A673 (cell line): ENCODE measurements around the gene SDK1. TPM values are rescaled to one million over a fixed set of nuclear protein-coding genes. Genes with fewer than 3 reads are reported as not detected.

Source experiments
- BruUV-seq: library from RNA; stranded (reverse); fragments of 400-500 nt; replicated peaks from 2 replicates; lab custom pipeline; 2021; lab: Mats Ljungman, UMichigan
- CTCF ChIA-PET: fragments of 300-600 bp; sonication (Branson Sonifier 250); formaldehyde crosslinking; loops from one replicate; lab custom pipeline; 2022; ENCODE audit warnings: antibody characterized with exemption; lab: Charles Lee
- POLR2A ChIA-PET: fragments of 300-600 bp; sonication (Branson Sonifier 250); formaldehyde crosslinking; loops from one replicate; lab custom pipeline; 2022; ENCODE audit warnings: antibody characterized with exemption; ENCODE audit not compliant: low non-redundant PET; lab: Charles Lee
- DNase-seq: peaks from one replicate; pipeline ENCODE4 v3.0.0-alpha.2; 2015; ENCODE audit warnings: low spot score
- H3K27ac ChIP-seq: fragments of 200-600 bp; sonication (generic); 2 replicates; pipeline ENCODE4 v1.5.1; 2016; ENCODE audit warnings: mixed run types, low read depth, mild to moderate bottlenecking, mixed read lengths, antibody characterized with exemption, low read length; ENCODE audit not compliant: poor library complexity, severe bottlenecking
- H3K27me3 ChIP-seq: fragments of 200-600 bp; sonication (generic); replicated peaks from 2 replicates; pipeline ENCODE4 v1.6.1; 2017; ENCODE audit warnings: mixed run types, low read depth, mild to moderate bottlenecking, mixed read lengths, antibody characterized with exemption, low read length; ENCODE audit not compliant: insufficient read depth, poor library complexity
- H3K36me3 ChIP-seq: fragments of 200-600 bp; sonication (generic); 2 replicates; pipeline ENCODE4 v1.6.1; 2016; ENCODE audit warnings: mixed run types, mild to moderate bottlenecking, mixed read lengths, antibody characterized with exemption, low read length; ENCODE audit not compliant: insufficient read depth, poor library complexity, severe bottlenecking
- H3K4me1 ChIP-seq: fragments of 200-600 bp; sonication (generic); 2 replicates; pipeline ENCODE4 v1.6.1; 2017; ENCODE audit warnings: mixed run types, mild to moderate bottlenecking, mixed read lengths, antibody characterized with exemption, low read length; ENCODE audit not compliant: insufficient read depth, poor library complexity, severe bottlenecking
- H3K4me3 ChIP-seq: fragments of 200-600 bp; sonication (generic); 2 replicates; pipeline ENCODE4 v1.5.1; 2016; ENCODE audit warnings: low read depth, mixed run types, mild to moderate bottlenecking, mixed read lengths, low read length; ENCODE audit not compliant: poor library complexity, severe bottlenecking
- H3K9me3 ChIP-seq: fragments of 200-600 bp; sonication (generic); 2 replicates; pipeline ENCODE4 v1.6.1; 2016; ENCODE audit warnings: mixed run types, low read depth, mild to moderate bottlenecking, mixed read lengths, antibody characterized with exemption, low read length; ENCODE audit not compliant: poor library complexity, severe bottlenecking
- CTCF ChIP-seq: fragments of 300-800, 200-600 bp; sonication (generic); conservative IDR thresholded peaks from 2 replicates; pipeline ENCODE4 v1.5.1; 2017; ENCODE audit warnings: low read depth, mild to moderate bottlenecking, antibody characterized with exemption, low read length, moderate library complexity, mixed read lengths
- EZH2 ChIP-seq: fragments of 200-600 bp; sonication (generic); IDR thresholded peaks from 2 replicates; pipeline ENCODE4 v1.6.1; 2017; ENCODE audit warnings: borderline replicate concordance, low read depth, mild to moderate bottlenecking, mixed read lengths, antibody characterized with exemption, low read length; ENCODE audit not compliant: poor library complexity, severe bottlenecking
- intact Hi-C: fragments of 100-400 bp; cut with micrococcal nuclease; formaldehyde crosslinking; loops from one replicate; pipeline ENCODE4 v1.10.0; 2022; ENCODE audit not compliant: unreplicated experiment
- total RNA-seq: library from RNA; stranded (reverse); gene quantifications from 2 replicates; pipeline ENCODE4 v1.2.3, GENCODE V29; 2021

SDK1 gene
- total RNA-seq, 1 experiment from 2014 or later: 14.7 TPM

- Histone ChIP-seq H3K27me3 (no peaks in the 10 kb centered on the region), H3K27ac (no peak overlapping the region), H3K36me3 (no peaks in the 10 kb centered on the region), H3K4me1 (no peaks in the 10 kb centered on the region), H3K4me3 (no peak overlapping the region), H3K9me3 (peaks cover 4% of the 10 kb centered on the region)
- no peak for TF ChIP-seq CTCF
- TF ChIP-seq EZH2: no peak
- DNase-seq: no peak
- intact Hi-C loops: no loop called here
- BruUV-seq: no TSS peak
- ChIA-PET POLR2A (no interaction called here), CTCF (no interaction called here)
These were observed 732.9 kb downstream of the SDK1 start for GRCh38 chr7:4033996-4034395.

- TF ChIP-seq CTCF (no peak), EZH2 (no peak)
- ChIA-PET CTCF (no interaction called here), POLR2A (no interaction called here)
- no peak for DNase-seq
- Histone ChIP-seq H3K4me1 (no peaks in the 10 kb centered on the region), H3K27ac (no peak overlapping the region), H3K4me3 (no peak overlapping the region), H3K36me3 (no peaks in the 10 kb centered on the region), H3K27me3 (no peaks in the 10 kb centered on the region), H3K9me3 (peaks cover 4% of the 10 kb centered on the region)
- intact Hi-C loops: no loop called here
- no TSS peak for BruUV-seq
These were observed 736.3 kb downstream of the SDK1 start for GRCh38 chr7:4037308-4037707.

GRCh38 chr7:4037877-4038276, 736.8 kb downstream of the SDK1 start:
- intact Hi-C loops: no loop called here
- Histone ChIP-seq H3K9me3 (peaks cover 1% of the 10 kb centered on the region), H3K36me3 (no peaks in the 10 kb centered on the region), H3K27me3 (no peaks in the 10 kb centered on the region), H3K4me3 (no peak overlapping the region), H3K27ac (no peak overlapping the region), H3K4me1 (no peaks in the 10 kb centered on the region)
- no peak for DNase-seq
- no TSS peak for BruUV-seq
- TF ChIP-seq EZH2 (no peak), CTCF (no peak)
- ChIA-PET CTCF (no interaction called here), POLR2A (no interaction called here)
